AG04449 (cell line): ENCODE results near the gene STAT4.

ENCODE experiments used
- CTCF ChIA-PET: fragments of 350-600 bp; formaldehyde crosslinking; extraction: SDS; loops from one replicate; lab custom pipeline; 2021; ENCODE audit warnings: antibody characterized with exemption; lab: Yijun Ruan, JAX
- POLR2A ChIA-PET: fragments of 400-600, 350-600 bp; formaldehyde crosslinking; extraction: SDS; loops from one replicate; lab custom pipeline; 2020; ENCODE audit warnings: antibody characterized with exemption, inconsistent platforms; lab: Yijun Ruan, JAX
- DNase-seq: peaks from one replicate; pipeline ENCODE4 v3.0.0-alpha.2; 2010; ENCODE audit warnings: low read depth, low spot score
- H3K4me3 ChIP-seq: 2 replicates; pipeline ENCODE4 v1.5.1; 2011; ENCODE audit warnings: low read depth, mild to moderate bottlenecking, control low read depth, low read length
- TF ChIP-seq, protein P1 (sequence below): IDR thresholded peaks from one replicate; pipeline ENCODE4 v1.5.1; 2011; ENCODE audit warnings: mild to moderate bottlenecking, moderate library complexity, low read length, control low read depth, inconsistent platforms; ENCODE audit not compliant: insufficient read depth; ENCODE audit errors: missing control alignments

Gene STAT4

DNA sequence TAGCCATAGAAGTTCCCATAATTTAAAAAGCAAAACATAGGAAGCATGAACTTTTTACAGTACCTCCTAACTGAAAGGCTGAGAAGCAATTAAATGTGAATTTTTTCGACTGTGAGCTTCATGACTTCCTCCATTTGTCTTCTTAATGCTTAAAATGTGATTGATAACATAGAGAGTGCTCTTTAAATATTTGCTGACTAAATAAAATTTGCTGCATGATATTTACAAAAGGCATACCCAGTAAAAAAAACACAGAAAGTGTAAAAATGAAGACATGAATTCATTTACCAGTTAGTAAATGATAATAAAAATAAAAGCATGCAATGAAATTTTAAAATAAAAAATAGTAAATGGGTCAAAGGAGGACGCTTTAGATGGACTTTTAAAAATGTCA lies 21.9 kb downstream of the STAT4 start:
- TF ChIP-seq, protein P1, sequence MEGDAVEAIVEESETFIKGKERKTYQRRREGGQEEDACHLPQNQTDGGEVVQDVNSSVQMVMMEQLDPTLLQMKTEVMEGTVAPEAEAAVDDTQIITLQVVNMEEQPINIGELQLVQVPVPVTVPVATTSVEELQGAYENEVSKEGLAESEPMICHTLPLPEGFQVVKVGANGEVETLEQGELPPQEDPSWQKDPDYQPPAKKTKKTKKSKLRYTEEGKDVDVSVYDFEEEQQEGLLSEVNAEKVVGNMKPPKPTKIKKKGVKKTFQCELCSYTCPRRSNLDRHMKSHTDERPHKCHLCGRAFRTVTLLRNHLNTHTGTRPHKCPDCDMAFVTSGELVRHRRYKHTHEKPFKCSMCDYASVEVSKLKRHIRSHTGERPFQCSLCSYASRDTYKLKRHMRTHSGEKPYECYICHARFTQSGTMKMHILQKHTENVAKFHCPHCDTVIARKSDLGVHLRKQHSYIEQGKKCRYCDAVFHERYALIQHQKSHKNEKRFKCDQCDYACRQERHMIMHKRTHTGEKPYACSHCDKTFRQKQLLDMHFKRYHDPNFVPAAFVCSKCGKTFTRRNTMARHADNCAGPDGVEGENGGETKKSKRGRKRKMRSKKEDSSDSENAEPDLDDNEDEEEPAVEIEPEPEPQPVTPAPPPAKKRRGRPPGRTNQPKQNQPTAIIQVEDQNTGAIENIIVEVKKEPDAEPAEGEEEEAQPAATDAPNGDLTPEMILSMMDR, result no peak
- ChIA-PET POLR2A (no interaction called here), CTCF (interaction anchor here (0.9 to 1.2 kb wide), 2 partner anchors 13 to 27 kb away, joined by 3 read pairs; no protein-coding TSS in a partner anchor)
- no peak for DNase-seq
- no peak overlapping the region for H3K4me3 ChIP-seq

DNA sequence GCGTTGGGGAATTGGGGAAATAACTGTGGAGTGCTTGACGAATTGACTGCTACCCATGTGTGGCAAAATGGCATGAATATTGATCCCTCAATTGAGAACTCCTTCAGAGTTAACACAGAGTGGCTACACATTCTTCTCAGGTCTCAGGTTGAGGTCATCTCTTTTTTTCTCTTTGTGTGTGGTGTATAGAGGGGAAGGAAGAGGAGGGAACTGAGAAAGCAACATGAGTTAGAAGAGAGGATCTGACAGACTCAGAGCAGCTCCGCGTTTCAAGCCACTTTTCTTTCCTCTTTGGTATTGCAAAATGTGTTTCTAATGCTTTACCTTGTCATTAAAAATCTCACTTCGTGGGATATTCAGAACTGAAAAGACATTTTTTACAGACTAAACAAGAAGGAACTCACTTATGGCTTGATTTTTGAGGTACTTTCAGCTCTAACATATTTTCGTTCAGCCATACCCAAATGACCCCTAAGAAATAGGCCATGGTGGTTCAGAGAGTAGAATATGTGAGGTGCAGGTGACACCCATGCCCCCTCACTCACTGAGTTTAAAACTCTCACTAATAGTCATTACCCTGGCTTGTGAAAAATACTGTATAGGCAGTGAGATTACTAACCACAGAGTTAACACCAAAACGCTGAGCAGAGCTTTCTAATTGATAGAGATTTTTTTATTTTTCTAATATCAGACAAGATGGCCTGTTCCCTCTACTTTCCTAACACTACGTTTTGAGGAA lies 22.5 kb downstream of the STAT4 start:
- ChIA-PET CTCF (interaction anchor here (0.9 to 1.2 kb wide), 2 partner anchors 12 to 27 kb away, joined by 3 read pairs; no protein-coding TSS in a partner anchor), POLR2A (no interaction called here)
- no peak overlapping the region for H3K4me3 ChIP-seq
- DNase-seq, result no peak
- TF ChIP-seq, protein P1, result no peak

DNA sequence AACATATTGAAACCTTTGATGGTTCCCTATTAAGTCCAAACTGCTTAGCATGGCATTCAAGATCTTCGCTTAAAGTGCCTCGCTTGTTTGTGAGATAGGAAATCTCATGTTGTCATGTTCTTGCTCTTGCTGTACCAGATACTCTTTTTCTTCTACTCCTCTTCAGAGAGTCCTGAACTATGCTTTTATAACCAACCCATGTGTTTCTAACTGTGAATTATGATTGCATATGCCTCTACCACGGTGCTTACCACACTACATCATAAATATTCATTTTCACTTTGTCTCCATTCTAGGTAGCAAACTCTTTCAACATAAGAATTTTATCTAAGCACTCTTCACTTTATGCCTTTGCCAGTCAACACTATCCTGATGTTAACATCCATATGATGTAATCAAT lies 23.6 kb downstream of the STAT4 start:
- no peak for DNase-seq
- TF ChIP-seq, protein P1, result no peak
- ChIA-PET POLR2A (no interaction called here), CTCF (no interaction called here)
- H3K4me3 ChIP-seq, result no peak overlapping the region

DNA sequence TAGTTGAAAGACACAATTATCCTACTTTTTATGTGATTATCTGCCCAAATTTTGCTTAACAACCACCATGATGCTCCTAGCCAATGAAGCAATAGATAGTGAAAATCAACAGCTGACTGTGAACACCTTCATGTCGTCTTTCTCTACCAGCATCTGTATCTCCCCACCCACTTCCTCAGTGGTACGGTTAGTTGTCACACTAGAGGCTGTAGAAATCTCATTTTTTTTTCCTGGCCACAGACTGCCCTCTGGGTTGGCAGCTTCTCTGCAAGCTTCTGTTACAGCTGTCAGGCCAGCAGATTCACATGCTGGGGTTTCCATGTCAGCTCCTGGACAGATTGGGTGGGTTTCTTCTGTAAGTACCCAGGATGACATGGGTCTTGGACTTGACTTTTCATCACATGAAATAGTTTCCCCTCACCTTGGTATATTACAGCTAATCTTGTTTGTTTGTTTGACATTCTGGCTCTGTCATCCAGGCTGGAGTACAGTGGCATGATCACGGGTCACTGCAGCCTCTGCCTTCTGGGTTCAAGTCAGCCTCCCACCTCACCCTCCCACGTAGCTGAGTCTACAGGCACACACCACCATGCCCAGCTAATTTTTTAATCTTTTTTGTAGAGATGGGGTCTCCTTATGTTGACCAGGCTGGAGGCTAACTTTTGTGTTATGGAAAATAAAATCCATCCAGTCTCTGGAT lies 24.3 kb downstream of the STAT4 start:
- H3K4me3 ChIP-seq, result no peak overlapping the region
- ChIA-PET POLR2A (no interaction called here), CTCF (interaction anchor here (1.3 kb wide), 1 partner anchor 74 kb away, joined by 3 read pairs; no protein-coding TSS in a partner anchor)
- DNase-seq, result no peak
- TF ChIP-seq, protein P1, result no peak

DNA sequence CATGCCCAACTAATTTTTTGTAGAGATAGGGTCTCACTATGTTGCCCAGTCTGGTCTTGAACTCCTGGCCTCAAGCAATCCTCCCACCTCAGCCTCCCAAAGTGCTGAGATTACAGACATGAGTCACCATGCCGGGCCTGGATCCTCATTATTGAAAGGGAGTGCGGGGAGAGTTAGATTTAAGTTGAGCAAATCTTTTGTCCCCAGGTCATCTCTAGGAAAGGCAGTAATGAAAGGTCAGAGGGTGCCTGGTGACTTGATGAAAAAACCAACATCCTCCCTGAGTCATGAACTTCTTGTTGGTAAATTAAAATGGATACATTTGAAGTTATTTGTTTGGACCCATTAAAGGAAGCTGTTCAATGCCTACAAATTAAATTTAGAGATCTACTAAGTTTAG lies 25.1 kb downstream of the STAT4 start:
- TF ChIP-seq, protein P1, result no peak
- POLR2A ChIA-PET, result no interaction called here
- CTCF ChIA-PET, result interaction anchor here (1.3 kb wide), 1 partner anchor 73 kb away, joined by 3 read pairs; no protein-coding TSS in a partner anchor

DNA sequence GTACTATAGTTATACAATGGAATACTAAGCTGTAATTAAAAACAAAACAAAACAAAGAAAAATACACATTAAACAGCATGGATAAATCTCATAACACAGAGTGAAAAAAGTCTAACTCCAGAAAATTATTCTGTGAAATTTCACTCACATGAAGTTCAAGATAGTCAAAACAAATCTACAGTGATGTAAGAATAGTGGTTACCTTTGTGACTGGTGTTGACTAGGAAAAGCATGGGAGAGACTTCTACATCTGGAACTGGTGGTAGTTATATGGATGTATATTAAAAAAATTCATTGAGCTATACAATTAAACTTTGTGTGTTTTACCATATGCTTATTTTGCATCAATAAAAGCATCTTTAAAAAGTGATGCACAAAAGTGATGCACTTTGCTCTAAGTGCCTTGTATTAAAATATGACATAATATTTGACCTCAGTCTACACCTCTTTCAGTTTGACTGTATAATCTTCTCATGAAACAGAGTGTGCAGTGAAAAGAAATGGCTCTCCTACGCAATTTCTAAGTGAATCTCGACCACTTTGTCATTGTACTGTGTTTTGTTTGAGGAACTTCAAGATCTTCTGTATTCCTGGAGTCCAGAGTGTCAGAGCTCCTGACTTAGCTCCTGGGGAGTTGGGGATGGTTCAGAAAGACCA lies 28.0 kb downstream of the STAT4 start:
- POLR2A ChIA-PET, result no interaction called here
- no peak overlapping the region for H3K4me3 ChIP-seq
- CTCF ChIA-PET, result no interaction called here
- TF ChIP-seq, protein P1, result no peak
- DNase-seq, result no peak

More for the DNA sequence above, 25.1 kb downstream of the STAT4 start:
- no peak overlapping the region for H3K4me3 ChIP-seq
- no peak for DNase-seq
